KOPT-K1 (cell line): ENCODE results near the gene FIBP.

Source experiments
- H3K27ac ChIP-seq: fragments of 200-600 bp; sonication (generic); 2 replicates; pipeline ENCODE4 v1.5.1; 2016; ENCODE audit warnings: antibody characterized with exemption, mild to moderate bottlenecking, low read depth, low read length; ENCODE audit not compliant: poor library complexity, severe bottlenecking
- H3K36me3 ChIP-seq: fragments of 200-600 bp; sonication (generic); 2 replicates; pipeline ENCODE4 v1.5.1; 2017; ENCODE audit warnings: antibody characterized with exemption, mild to moderate bottlenecking, low read length, moderate library complexity; ENCODE audit not compliant: insufficient read depth
- H3K9me3 ChIP-seq: fragments of 200-600 bp; sonication (generic); 2 replicates; pipeline ENCODE4 v1.5.1; 2017; ENCODE audit warnings: antibody characterized with exemption, low read length, mild to moderate bottlenecking; ENCODE audit not compliant: insufficient read depth, poor library complexity, severe bottlenecking

Gene FIBP

GRCh38 chr11:65861533-65862183 is 26.6 kb downstream of the FIBP start:
- H3K36me3 ChIP-seq = peaks cover 52% of the 10 kb centered on the region
- no peaks in the 10 kb centered on the region for H3K9me3 ChIP-seq
- H3K27ac ChIP-seq = peak overlapping the region; percentile 91

DNA sequence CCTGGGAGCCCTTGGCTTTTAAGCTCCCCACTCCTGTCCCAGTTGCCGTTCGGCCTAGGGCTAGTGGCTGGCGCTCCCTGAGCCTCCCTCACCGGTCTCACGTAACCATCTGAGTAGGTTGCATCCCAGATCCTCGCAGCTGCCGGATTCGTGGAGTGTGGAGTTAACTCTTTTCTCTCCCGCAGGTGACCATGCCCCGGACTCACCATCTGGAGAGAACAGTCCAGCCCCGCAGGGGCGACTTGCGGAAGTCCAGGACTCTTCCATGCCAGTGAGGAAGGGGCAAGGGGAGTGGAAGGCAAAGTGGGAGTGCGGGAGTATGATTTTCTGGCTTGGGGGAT is 27.1 kb downstream of the FIBP start:
- Histone ChIP-seq H3K36me3 (peaks cover 52% of the 10 kb centered on the region), H3K27ac (peak overlapping the region; percentile 91), H3K9me3 (no peaks in the 10 kb centered on the region)

- Histone ChIP-seq H3K9me3 (no peaks in the 10 kb centered on the region), H3K27ac (peak within 1 kb of the TSS; percentile 91), H3K36me3 (peaks cover 52% of the 10 kb centered on the region)
Observed at GRCh38 chr11:65860278-65861164, 27.8 kb downstream of the FIBP start, which contains the start of gene MUS81. Gene MUS81 (plus strand): TSS chr11:65860433. CDS start chr11:65860754, 321 bp downstream.

GRCh38 chr11:65859812-65860277 is 28.4 kb downstream of the FIBP start:
- Histone ChIP-seq H3K27ac (peak overlapping the region; percentile 91), H3K36me3 (peaks cover 52% of the 10 kb centered on the region), H3K9me3 (no peaks in the 10 kb centered on the region)

- Histone ChIP-seq H3K27ac (peak overlapping the region; percentile 91), H3K36me3 (peaks cover 52% of the 10 kb centered on the region), H3K9me3 (no peaks in the 10 kb centered on the region)
Observed at GRCh38 chr11:65859095-65859811, 29.0 kb downstream of the FIBP start.

DNA sequence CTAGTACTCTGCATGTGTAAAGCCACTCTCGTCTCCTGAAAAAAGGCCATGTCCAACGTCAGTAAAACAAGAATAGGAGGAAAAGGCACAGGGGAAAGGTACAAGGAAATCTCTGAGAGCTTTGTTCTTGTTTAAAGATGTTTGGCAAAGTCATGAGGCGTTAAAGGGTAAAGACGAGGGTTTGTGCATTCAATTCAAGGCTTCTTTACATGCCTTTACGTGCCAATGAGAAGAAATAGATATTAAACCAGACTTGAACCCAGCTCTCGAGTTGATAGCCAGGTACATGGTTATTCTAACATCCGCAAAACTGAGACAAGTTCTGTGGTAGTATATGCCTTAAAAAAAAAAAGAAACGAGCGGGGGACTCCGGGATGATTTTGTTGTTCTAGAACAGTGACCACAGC is 29.6 kb downstream of the FIBP start:
- H3K9me3 ChIP-seq = no peaks in the 10 kb centered on the region
- peaks cover 52% of the 10 kb centered on the region for H3K36me3 ChIP-seq
- peak overlapping the region; percentile 91 for H3K27ac ChIP-seq

DNA sequence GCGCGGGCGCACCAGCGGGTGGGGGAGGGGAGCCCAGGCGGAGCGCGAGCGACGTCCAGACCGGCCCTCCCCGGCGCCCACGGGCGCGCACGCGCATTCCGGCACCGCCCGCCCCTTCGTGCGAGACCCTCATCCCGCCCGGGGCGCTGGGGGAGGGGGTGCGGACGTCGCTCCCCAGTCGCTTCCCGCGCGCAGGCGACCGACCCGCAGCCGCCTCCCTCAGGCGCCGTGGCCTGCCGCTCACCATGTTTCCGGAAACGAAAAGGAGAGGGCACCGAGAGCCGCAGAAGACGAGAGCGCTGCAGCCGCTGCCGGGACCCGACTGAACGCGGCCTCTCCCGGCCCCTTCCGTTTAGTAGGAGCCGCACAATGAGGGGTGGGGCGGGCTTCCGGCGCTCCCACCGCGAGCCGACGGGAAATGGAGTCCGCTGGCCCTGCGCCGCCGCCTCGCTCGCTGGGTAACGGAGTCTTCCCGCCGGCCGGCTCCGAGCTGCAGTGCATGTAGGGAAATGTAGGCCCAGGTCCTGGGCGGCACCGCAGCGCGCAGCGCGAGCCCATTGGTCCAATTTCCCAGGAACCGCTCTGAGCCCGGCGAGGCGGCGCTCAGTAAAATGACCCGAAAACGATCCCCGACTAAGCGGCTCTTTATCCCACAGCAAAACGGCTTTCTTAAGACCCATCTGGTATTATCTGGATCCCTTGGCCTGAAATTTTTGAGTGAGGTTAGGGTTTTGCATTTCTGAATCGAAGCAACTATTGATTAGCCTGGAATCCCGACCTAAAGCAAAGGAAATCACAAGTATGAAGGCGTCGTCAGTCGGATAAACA is 30.2 kb downstream of the FIBP start, which contains the start of gene CFL1:
Gene CFL1 (minus strand): TSS at position 328 of the 828 bp plus-strand sequence. CDS start 81 bp downstream, at position 247.
- H3K9me3 ChIP-seq = no peaks in the 10 kb centered on the region
- H3K27ac ChIP-seq = peak within 1 kb of the TSS; percentile 91
- peaks cover 52% of the 10 kb centered on the region for H3K36me3 ChIP-seq

- Histone ChIP-seq H3K27ac (peak overlapping the region; percentile 91), H3K36me3 (peaks cover 52% of the 10 kb centered on the region), H3K9me3 (no peaks in the 10 kb centered on the region)
Observed at GRCh38 chr11:65857500-65857852, 30.8 kb downstream of the FIBP start.

DNA sequence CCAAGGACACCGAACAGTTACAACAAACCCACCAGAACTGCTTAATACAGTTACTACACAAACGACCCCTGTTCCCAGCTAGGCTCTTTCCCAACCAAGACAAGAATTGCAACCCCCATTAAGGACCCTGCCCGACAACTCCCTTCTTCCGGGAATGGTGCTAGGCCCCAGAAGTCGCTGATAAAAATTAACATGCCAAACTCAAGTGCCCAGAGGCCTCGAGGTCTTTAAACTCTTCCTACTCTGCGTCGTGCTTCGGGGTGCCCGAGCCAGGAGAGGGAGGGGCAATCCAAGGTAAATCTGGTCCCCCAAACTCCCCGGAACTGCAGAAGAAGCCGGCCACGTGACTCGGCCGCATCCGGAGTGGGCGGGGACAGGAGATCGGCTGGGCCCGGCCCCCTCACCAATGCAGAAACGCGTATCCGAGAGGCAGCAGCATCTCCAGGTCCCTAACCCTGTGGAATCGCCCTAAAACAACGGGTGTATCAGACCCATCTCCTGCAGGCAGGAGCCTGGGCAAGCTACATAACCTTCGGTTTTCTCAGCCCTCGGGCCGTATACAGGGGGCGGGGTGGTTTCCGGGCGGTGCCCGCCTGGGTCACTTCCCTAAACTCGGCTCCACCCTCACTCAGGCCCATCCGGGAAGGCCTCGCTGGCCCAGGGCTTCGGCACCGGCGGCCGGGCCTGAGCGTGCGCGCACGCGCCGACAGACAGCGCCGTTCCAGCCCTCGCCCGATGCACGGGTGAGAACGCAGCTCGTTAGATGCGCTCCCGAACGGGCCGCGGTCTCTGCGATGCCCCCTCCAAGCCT is 31.4 kb downstream of the FIBP start:
- no peaks in the 10 kb centered on the region for H3K9me3 ChIP-seq
- H3K27ac ChIP-seq = peak overlapping the region; percentile 91
- peaks cover 52% of the 10 kb centered on the region for H3K36me3 ChIP-seq

- Histone ChIP-seq H3K9me3 (peaks cover 4% of the 10 kb centered on the region), H3K36me3 (peaks cover 58% of the 10 kb centered on the region), H3K27ac (peak overlapping the region; percentile 91)
Observed at GRCh38 chr11:65855927-65856363, 32.3 kb downstream of the FIBP start.

DNA sequence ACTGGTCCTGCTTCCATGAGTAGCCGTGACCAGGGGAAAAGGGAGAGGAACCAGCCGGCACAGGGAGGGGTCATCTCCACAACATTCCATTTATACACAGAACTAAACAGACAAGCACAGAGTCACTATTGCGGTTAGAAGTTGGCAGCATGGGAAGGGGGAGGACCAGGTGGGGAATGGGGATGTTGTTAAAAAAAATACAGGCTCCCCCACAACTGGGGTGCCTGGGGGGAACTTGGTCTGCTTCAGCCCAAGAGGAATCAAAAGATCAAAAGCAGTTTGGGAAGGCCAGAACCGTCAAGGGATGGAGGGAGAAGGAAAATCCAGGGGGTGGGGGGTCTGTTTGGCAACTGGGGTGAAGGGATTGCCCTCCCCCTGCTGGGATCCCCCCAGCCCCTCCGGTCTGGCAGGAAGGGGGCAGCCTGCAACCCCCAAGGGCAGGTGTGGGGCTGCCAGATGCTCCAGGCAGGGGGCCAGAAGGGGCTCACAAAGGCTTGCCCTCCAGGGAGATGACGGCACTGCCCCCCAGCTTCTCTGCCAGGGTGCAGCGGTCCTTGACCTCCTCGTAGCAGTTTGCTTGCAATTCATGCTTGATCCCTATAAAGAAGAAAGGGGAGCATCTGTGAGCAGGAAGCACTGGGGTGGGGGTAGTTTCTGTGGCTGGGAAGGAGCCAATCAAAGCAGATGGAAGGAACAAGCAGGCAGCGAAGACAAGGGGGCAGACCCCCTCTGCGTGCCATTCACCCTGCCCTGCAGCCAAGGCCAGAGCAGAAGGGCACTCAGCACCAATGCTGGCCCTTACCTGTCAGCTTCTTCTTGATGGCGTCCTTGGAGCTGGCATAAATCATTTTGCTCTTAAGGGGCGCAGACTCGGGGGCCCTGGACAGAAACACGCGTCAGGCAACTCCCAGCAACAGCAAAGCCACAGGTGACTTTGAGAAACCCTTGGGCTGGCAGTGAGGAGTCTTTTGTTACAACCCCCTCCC is 33.1 kb downstream of the FIBP start:
- Histone ChIP-seq H3K9me3 (peaks cover 4% of the 10 kb centered on the region), H3K27ac (no peak overlapping the region), H3K36me3 (peaks cover 62% of the 10 kb centered on the region)

DNA sequence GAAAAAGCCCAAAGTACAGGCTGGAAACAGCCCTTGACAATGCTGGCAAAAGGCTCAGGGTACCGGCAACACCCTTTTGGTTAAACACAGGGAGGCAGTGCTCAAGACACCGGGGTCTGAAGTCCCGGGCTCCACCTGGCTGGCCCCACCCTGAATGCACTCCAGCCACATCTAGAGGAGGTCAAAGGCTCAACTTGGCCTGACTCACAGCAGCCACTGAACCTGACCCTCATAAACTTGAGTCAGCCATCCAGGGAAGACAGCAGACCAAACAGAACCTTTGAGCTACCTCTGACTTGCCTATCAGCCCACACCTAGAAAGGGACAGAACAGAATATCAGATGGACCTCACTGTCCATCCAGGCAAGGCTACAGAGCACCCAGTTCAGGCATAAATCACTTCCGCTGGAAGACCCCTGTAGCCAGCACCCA is 34.1 kb downstream of the FIBP start:
- Histone ChIP-seq H3K36me3 (peaks cover 62% of the 10 kb centered on the region), H3K9me3 (peaks cover 4% of the 10 kb centered on the region), H3K27ac (no peak overlapping the region)
